Type B pancreatic cell (in vitro differentiated cells): ENCODE results near the gene APELA. TPM values are rescaled to one million over a fixed set of nuclear protein-coding genes. Genes with fewer than 3 reads are reported as not detected.
A peak's percentile ranks its signal among the peaks of the same experiment; 100 is the strongest.

Experiments used
- DNase-seq: peaks from one replicate; pipeline ENCODE4 v3.0.0; 2021; ENCODE audit warnings: mixed read lengths; ENCODE audit not compliant: unreplicated experiment; ENCODE audit errors: extremely low spot score
- H3K27ac Mint-ChIP-seq: 2 replicates; pipeline ENCODE4 v1.8.0; 2021; ENCODE audit warnings: mild to moderate bottlenecking, mixed read lengths
- H3K27me3 Mint-ChIP-seq: 2 replicates; pipeline ENCODE4 v1.8.0; 2021; ENCODE audit warnings: mixed read lengths
- H3K36me3 Mint-ChIP-seq: 2 replicates; pipeline ENCODE4 v1.8.0; 2021; ENCODE audit warnings: mixed read lengths
- H3K4me1 Mint-ChIP-seq: one replicate; pipeline ENCODE4 v1.8.0; 2021; ENCODE audit warnings: mixed read lengths; ENCODE audit not compliant: unreplicated experiment
- H3K4me3 Mint-ChIP-seq: 2 replicates; pipeline ENCODE4 v1.8.0; 2021; ENCODE audit warnings: mild to moderate bottlenecking, mixed read lengths
- H3K9me3 Mint-ChIP-seq: 2 replicates; pipeline ENCODE4 v1.8.0; 2021; ENCODE audit warnings: mixed read lengths
- total RNA-seq: library from RNA; stranded (reverse); gene quantifications from 2 replicates; pipeline ENCODE4 v1.2.1, GENCODE V29; 2021; ENCODE audit warnings: low replicate concordance
- TF ChIP-seq, protein P1 (sequence below): fragments of 200-600 bp; sonication (generic); conservative IDR thresholded peaks from 2 replicates; pipeline ENCODE4 v1.5.0; 2021; ENCODE audit warnings: antibody characterized with exemption, mild to moderate bottlenecking

Gene APELA
- total RNA-seq, 1 donor from 2014 or later: 0.68 TPM

DNA sequence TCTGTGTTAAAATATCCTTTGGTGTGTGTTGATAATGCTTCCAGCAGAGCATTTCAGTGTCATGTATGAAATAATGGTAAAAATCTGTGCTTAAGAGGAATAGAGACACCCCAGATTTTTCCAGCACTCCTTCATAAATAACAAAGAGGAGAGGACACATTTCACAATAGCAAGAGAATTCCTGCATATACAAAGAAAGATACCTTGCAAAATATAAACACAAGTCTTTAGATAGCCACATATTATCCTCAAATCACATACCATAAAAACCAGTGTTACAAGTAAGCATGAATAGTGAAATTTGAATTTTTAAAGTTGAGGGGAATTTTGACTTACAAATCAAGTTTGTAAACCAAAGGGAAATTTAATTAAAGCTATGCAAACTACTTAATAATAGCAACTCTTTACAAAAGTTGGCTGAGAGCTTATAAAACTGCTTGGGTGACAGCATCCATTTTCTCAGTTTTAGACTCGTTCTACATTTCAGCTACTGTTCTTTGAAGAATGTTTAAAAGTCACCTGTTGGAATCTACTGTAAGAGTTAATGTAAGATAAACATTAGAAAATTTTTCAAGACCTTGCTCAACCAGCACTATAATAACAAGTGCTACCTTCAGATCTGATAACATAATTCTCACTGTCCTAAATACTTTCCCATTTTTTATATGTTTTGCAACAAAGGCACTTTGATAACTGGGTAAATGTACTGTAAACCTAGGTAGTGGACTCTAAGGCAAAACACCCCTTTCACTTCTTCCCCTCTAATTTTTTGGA, 3.7 kb downstream of the APELA start:
- no peak for DNase-seq
- Mint-ChIP-seq H3K27ac (peak overlapping the region; percentile 52), H3K36me3 (peaks cover 3% of the 10 kb centered on the region), H3K4me1 (peaks cover 26% of the 10 kb centered on the region), H3K4me3 (no peak overlapping the region), H3K9me3 (peaks cover 6% of the 10 kb centered on the region), H3K27me3 (peaks cover 3% of the 10 kb centered on the region)
- TF ChIP-seq, protein P1, sequence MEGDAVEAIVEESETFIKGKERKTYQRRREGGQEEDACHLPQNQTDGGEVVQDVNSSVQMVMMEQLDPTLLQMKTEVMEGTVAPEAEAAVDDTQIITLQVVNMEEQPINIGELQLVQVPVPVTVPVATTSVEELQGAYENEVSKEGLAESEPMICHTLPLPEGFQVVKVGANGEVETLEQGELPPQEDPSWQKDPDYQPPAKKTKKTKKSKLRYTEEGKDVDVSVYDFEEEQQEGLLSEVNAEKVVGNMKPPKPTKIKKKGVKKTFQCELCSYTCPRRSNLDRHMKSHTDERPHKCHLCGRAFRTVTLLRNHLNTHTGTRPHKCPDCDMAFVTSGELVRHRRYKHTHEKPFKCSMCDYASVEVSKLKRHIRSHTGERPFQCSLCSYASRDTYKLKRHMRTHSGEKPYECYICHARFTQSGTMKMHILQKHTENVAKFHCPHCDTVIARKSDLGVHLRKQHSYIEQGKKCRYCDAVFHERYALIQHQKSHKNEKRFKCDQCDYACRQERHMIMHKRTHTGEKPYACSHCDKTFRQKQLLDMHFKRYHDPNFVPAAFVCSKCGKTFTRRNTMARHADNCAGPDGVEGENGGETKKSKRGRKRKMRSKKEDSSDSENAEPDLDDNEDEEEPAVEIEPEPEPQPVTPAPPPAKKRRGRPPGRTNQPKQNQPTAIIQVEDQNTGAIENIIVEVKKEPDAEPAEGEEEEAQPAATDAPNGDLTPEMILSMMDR: no peak

DNA sequence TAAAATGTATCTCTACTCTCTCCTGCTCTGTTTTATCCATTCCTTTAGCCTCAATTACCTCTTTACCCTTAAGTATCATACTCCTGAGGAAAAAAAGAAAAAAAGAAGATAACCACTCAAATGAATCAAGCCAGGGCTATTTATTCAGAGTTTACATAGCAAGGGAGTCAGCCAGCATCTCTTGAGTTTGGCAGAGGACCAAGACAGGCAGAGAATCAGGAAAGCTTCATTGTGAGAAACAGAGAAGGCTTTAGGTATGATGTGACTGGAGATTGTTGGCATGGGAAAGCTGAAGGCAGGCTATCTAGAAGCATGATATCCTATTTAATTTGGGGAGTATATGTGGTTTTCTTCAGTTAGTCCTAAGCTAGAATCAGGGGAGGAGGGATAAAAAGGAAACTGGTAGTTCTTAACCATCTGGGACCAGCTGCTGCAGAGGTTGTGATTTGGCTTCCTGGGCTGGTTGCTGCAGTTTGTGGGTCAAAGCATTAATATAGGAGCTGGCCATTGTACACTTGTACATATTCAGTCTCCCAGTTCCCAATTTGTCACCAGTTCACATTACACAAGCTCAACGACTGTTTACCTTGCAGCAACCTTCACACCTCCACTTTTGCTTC, 11.2 kb downstream of the APELA start:
- peaks cover 6% of the 10 kb centered on the region for H3K4me1 Mint-ChIP-seq
- TF ChIP-seq, protein P1: no peak
- DNase-seq: no peak
- no peak overlapping the region for H3K27ac Mint-ChIP-seq
- H3K4me3 Mint-ChIP-seq: no peak overlapping the region
- H3K9me3 Mint-ChIP-seq: peaks cover 2% of the 10 kb centered on the region
- H3K27me3 Mint-ChIP-seq: peaks cover 6% of the 10 kb centered on the region
- no peaks in the 10 kb centered on the region for H3K36me3 Mint-ChIP-seq

DNA sequence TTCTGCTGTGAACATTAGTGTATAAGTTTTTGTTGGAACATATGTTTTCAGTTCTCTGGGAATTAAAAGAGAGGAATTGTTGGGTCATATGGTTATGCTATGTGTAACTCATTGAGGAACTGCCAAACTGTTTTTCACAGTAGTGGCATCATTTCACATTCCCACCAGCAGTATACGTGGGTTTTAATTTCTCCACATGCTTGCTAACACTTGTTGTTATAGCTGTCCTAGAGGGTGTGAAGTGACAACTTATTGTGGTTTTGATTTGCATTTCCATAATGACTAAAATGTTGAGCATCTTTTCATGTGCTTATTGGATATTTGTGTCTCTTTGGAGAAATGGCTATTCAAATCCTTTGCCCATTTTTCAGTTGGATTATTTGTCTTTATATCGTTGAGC, 13.7 kb downstream of the APELA start:
- H3K27ac Mint-ChIP-seq: no peak overlapping the region
- no peak overlapping the region for H3K4me3 Mint-ChIP-seq

DNA sequence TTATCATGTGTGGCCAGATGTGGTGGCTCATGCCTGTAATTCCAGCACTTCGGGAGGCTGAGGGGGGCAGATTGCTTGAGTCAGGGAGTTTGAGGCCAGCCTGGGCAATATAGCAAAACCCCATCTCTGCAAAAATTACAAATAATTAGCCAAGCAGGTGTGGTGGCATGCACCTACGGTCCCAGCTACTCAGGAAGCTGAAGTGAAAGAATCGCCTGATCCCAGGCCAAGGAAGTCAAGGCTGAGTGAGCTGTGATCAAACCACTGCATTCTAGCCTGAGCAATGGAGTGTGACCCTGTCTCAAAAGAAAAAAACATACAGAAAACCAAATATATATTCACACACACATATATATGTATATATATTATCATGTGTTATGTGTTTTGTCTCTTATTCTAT, 15.0 kb downstream of the APELA start:
- no peaks in the 10 kb centered on the region for H3K4me1 Mint-ChIP-seq
- H3K9me3 Mint-ChIP-seq: no peaks in the 10 kb centered on the region
- TF ChIP-seq, protein P1: no peak
- H3K4me3 Mint-ChIP-seq: no peak overlapping the region
- no peak overlapping the region for H3K27ac Mint-ChIP-seq
- H3K36me3 Mint-ChIP-seq: no peaks in the 10 kb centered on the region
- peaks cover 3% of the 10 kb centered on the region for H3K27me3 Mint-ChIP-seq
- no peak for DNase-seq

More for the DNA sequence above, 13.7 kb downstream of the APELA start:
- no peak for DNase-seq
- TF ChIP-seq, protein P1: no peak
- Mint-ChIP-seq H3K36me3 (no peaks in the 10 kb centered on the region), H3K9me3 (no peaks in the 10 kb centered on the region), H3K4me1 (peaks cover 5% of the 10 kb centered on the region), H3K27me3 (peaks cover 3% of the 10 kb centered on the region)

DNA sequence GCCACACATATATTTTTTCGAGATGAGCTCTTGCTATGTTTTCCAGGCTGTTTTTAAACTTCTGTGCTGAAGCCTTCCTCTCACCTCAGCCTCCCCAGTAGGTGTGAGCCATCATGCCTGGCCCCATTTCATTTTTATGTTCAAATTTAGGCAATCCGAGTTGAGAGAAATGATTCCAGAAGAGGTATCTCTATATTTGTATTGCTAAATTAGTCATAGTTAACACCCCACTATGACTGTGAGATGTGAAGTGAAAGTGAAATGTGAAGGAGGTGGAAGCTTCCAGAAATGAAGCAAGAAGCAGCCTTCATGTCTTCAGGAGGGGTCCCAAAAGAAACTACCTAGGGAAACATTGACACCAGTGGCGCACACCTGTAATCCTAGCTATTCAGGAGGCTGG, 17.7 kb downstream of the APELA start:
- TF ChIP-seq, protein P1: no peak
- Mint-ChIP-seq H3K9me3 (no peaks in the 10 kb centered on the region), H3K4me1 (no peaks in the 10 kb centered on the region), H3K27me3 (peaks cover 3% of the 10 kb centered on the region), H3K4me3 (no peak overlapping the region), H3K36me3 (no peaks in the 10 kb centered on the region), H3K27ac (no peak overlapping the region)
- no peak for DNase-seq
